Measurements from ENCODE around the gene IDH3A.

DNA sequence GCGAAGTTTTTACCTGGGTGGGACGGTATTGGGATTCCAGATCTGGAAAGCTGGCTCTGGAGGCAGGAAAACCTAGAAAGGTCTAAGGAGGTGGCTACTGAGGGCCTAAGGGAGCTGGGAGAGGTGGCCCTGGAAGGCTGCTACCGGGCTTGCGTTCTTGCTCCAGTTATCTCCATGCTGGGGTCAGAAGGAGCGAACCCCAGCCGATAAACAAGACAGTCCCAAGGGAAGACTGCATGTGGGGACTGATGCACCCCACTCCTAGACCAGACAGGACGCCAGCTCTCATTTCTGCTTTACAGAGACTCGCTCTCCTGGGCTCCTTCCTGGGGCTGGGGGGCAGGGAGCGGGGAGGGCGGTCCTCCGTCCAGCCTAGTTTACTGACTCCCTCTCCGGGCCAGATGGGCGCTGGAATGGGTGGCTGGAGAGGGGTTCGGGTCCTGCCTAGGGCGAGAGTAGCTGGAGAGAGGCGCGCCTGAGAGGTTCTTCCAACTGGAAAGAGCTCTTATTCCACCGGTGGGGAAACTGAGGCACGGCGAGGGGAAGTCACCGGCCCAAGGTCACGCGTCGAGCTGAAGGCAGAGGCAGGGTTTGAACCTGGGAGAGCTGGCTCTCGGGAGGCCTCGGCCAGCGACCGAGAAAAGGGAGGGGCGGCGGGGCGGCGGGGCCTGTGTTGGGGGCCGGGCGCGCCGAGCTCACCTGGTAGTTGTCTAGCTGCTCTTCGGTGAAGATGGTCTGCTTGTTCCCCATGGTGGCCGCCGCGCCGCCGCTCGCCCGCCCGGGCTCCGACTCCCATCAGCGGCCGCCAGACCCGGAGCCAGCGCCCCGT lies 18.5 kb upstream of the IDH3A start:
- no peak for TF ChIP-seq POLR2AphosphoS5 (IDR thresholded peaks at IDR 0.05)
- no peak for TF ChIP-seq EP300 (IDR thresholded peaks at IDR 0.05; ENCODE audit: low read depth)
- TF ChIP-seq, protein P1, sequence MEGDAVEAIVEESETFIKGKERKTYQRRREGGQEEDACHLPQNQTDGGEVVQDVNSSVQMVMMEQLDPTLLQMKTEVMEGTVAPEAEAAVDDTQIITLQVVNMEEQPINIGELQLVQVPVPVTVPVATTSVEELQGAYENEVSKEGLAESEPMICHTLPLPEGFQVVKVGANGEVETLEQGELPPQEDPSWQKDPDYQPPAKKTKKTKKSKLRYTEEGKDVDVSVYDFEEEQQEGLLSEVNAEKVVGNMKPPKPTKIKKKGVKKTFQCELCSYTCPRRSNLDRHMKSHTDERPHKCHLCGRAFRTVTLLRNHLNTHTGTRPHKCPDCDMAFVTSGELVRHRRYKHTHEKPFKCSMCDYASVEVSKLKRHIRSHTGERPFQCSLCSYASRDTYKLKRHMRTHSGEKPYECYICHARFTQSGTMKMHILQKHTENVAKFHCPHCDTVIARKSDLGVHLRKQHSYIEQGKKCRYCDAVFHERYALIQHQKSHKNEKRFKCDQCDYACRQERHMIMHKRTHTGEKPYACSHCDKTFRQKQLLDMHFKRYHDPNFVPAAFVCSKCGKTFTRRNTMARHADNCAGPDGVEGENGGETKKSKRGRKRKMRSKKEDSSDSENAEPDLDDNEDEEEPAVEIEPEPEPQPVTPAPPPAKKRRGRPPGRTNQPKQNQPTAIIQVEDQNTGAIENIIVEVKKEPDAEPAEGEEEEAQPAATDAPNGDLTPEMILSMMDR (IDR thresholded peaks at IDR 0.05) = no peak
